NCI-H345 (cell line): ENCODE measurements around the gene SMIM13.
A peak's percentile ranks its signal among the peaks of the same experiment; 100 is the strongest.

ENCODE experiments used
- DNase-seq: peaks from one replicate; lab custom pipeline; 2025; lab: John Stamatoyannopoulos, UW

Gene SMIM13

GRCh38 chr6:11093626-11094410, at the start of gene SMIM13:
Gene SMIM13, plus strand, starts transcription at chr6:11093834. Its CDS starts 480 bp downstream, at chr6:11094314.
- peak; percentile 85 for DNase-seq

DNA sequence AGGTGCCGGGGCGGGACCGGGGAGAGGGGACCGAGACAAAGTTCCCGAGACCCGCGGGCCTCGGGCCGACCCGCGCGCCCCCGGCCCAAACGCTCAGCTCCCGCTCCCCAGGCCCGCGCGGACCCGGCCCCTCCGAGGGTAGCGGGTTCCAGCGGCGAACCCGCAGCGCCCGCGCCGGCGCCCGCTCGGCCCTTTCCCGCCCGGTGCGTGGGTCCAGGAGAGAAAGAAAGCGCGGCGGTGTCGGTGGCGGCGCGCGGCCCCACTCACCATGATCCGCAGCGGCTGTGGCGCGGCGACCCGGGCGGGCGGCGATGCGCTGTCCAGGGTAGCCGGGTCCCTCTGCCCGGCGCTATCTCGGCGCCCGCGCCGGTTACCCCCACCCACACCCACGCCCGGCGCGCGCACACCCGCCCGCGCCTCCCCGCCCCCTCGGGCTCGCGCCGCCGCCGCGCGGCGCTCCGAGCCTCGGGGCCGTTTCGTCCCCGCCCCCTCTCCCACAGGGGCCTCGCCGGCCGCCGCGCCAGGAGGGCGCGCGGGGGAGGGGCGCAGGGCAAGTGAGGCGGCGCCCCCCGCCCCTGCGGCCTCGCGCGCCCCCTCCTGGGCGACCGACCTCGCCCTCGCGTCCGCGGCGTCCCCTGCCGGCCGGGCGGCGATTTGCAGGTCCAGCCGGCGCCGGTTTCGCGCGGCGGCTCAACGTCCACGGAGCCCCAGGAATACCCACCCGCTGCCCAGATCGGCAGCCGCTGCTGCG, 49.5 kb upstream of the SMIM13 start, which contains the start of gene ELOVL2:
Gene ELOVL2 (minus strand): TSS at position 345 of the 751 bp plus-strand sequence. CDS start 75 bp downstream, at position 270.
- DNase-seq: peak; percentile 24

GRCh38 chr6:11044712-11045167, 48.9 kb upstream of the SMIM13 start:
- no peak for DNase-seq

DNA sequence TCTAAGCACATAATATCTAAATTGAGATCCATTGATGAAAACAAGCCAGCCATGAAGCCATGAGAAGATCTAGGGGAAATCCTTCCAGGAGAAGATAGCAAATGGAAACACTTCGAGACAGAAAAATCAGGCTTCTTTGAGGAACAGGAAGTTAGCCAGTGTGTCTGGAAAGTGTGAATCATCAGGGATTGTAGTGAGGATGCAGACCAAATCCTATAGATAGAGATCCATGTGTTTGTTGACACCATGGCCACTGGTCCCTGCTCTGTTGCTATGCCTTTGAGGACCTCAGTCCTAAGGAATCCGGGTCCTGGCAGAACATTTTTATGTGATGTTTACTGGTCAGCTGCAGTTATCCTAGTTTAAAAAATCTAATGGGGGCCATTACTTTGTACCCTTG, 42.9 kb upstream of the SMIM13 start:
- DNase-seq: no peak

GRCh38 chr6:11053307-11053706, 40.3 kb upstream of the SMIM13 start:
- DNase-seq: no peak

- no peak for DNase-seq
These were observed 38.9 kb upstream of the SMIM13 start for GRCh38 chr6:11054722-11055121.

- no peak for DNase-seq
These were observed 38.5 kb upstream of the SMIM13 start for GRCh38 chr6:11055127-11055627.

DNA sequence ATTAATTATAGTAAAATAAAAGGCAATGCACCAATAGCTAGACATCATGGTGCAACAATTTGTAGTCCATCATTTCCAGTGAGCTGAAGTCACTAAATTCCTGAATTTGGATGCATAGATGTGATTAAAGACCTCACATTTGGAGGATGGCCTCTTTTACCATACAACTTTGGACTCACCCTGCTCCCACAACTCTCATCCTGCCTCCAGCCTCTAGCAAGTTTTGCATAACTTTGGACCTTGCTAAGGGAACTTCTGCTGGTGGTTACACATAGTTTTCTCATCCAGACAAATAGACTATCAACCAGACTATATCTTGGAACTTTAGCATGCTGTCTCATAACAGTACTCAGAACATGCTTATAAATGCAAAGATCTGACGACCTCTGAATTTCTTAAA, 36.8 kb upstream of the SMIM13 start:
- no peak for DNase-seq

GRCh38 chr6:11058406-11058805, 35.2 kb upstream of the SMIM13 start:
- DNase-seq: no peak

GRCh38 chr6:11062083-11062482, 31.6 kb upstream of the SMIM13 start:
- DNase-seq: no peak

- DNase-seq: no peak
These were observed 30.9 kb upstream of the SMIM13 start for GRCh38 chr6:11062715-11063114.

GRCh38 chr6:11064836-11065235, 28.8 kb upstream of the SMIM13 start:
- DNase-seq: no peak

DNA sequence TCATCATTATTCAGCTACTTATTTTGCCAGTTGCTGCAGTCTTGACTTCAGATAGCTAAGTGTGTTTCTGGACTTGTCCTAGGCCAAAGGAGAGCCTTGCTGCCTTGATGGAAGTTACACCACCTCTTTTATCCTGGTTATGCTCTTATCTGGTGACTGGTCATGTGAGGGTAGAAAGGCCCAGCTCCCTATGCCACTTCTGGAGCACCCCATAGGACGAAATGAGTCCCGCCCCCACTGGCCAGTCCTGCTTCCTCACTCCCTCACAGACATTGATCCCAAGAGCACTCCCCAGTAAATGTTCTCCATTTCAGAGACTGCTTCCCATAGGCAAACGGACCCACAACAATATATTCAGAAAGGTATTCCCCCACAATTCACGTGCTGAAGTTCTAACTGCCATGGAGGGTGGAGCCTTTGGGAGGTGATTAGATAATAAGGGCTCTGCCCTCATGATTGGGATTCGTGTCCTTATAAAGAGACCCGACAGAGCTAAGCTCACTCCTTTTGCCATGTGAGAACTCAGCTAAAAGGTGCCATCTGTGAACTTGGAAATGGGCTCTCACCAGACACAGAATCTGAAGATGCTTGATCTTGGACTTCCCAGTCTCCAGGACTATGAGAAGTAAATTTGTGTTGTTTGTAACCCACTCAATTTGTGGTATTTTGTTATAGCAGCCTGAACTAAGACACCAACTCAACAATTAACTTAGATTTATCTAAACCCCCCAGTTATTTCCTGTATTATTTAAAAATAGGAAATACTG, 28.0 kb upstream of the SMIM13 start:
- DNase-seq: no peak

GRCh38 chr6:11066505-11067347, 26.9 kb upstream of the SMIM13 start:
- no peak for DNase-seq

DNA sequence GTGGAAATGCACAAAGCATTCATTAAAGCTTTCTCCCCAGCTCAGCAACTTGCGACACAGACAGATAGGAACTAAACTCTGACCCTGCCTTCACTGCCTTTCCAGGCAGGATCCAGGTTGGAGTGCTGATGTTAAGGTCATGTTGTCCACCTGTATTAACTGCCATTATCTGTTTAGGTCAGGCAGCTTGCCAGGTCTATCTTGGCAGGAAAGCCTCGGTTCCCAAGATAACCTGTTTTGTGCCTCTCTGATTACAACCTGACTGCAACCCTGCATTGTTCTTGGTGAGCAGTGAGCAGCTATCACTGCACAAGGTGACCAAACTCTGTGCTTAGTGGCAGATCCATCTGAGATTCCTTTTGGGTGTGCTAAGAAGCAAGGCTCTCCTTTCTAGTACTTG, 26.3 kb upstream of the SMIM13 start:
- no peak for DNase-seq

DNA sequence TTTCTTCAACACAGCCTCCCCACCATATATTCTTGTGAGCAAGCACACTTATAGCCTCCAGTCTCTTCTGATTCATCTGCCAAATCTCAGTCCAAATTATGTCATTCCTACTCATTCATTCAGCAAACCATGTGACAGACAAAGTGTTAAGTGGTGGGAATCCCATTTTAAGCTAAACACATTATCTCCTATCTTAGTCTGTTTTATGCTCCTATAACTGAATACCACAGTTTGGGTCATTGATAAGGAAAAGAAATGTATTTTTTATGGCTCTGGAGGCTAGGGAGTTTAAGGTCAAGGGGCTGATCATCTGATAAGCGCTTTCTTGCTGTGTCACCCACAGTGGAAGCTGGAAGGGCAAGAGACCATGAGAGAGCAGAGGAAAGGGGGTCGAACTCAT, 23.9 kb upstream of the SMIM13 start:
- DNase-seq: no peak

DNA sequence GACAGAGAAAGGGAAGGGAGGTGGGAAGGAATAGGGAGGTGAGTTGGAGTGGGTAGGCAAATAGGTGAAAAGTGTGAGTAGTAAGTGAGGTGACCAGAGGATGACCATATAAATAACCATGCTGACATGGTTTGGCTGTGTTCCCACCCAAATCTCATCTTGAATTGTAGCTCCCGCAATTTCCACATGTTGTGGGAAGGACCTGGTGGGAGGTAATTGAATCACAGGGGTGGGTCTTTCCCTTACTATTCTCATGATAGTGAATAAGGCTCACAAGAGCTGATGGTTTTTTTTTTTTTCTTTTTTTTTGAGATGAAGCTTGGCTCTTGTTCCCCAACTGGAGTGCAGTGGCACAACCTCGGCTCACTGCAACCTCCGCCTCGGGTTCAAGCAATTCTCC, 21.5 kb upstream of the SMIM13 start:
- DNase-seq: no peak

GRCh38 chr6:11076540-11076939, 17.1 kb upstream of the SMIM13 start:
- DNase-seq: no peak

DNA sequence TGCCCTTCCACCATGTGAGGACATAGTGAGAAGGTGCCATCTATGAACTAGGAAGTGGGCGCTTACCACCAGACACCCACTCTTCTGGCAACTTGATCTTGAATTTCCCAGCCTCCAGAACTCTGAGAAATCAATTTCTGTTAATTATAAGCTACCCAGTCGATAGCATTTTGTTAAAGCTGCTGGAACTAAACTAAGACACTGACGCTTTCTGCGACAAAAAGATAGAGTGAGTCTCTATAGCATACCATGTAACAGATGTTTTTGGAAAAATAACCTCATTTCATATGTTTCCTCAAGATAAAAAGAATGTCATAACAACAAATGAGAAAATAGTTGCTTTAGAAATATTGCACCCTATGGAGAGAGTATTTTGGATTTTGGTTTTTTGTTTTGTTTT, 15.4 kb upstream of the SMIM13 start:
- DNase-seq: no peak

- DNase-seq: no peak
These were observed 13.3 kb upstream of the SMIM13 start for GRCh38 chr6:11080296-11080695.

- DNase-seq: no peak
These were observed 10.1 kb upstream of the SMIM13 start for GRCh38 chr6:11083491-11083890.
